ENCODE data around the gene CDH4. TPM values are rescaled to one million over a fixed set of nuclear protein-coding genes. Genes with fewer than 3 reads are reported as not detected.

The CDH4 gene
- total and polyA plus RNA-seq, 9 of the 15 experiments (the other 6 are each of a cell fraction or from before 2014, with no cell fraction given): 0.04 TPM; not detected in 8

DNA sequence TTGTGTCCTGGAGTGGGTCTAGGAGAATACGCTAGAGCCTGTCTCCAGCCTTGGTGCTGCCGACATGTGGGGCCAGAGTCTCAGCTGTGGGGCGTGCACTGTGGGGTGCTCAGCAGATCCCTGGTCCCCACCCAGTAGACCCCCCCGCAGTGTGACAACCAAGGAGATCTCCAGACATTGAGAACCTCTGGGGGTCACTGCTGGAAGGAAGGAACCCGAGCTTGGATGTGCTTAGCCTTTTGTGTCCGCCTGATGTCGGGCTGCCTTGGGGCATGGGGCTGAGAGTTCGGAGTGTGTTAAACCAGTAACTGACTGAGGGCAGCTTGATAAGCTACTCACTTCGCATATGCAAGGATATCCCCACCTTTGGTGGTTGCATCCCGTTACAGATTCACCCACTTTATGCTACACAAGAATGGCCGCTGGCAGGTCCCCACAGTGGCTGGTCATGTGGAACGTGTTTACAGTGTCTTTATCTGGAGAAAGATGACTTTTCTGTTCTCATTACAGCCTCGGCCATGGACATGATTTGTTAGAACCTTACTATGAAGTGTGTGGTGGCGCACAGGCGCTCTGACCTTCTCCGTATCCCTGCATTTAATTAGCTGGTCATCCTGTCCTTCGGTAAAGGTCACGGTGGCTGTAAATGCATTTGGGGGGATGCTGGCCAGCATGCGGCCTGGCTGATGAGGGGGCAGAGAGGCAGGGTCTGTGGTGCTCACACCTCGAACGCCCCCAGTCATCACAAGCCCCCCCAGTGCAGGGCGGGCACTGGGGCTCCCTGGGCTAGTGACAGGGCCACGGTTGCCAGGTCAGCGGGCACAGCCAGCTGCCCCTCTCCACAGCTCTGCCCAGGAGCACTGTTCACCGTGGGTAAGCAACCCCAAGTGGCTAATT lies 446.8 kb downstream of the CDH4 start:
- no peaks in the 10 kb centered on the region for H3K9me1 ChIP-seq (ENCODE audit: control insufficient read depth, insufficient read depth, low read length)
- CTCF ChIA-PET (ENCODE audit: low intra/inter-chr PET ratio): no interaction called here
- H3K27ac ChIP-seq (ENCODE audit: extremely low read depth, low read depth, low read length): no peak overlapping the region
- in situ Hi-C loops (cut with MboI): no loop called here
- BruUV-seq (replicated peaks): no TSS peak
- WGBS (ENCODE audit: insufficient coverage, low coverage, missing lambda C conversion rate): under 1% methylated on average over 25 of the region's 25 CpGs
- intact Hi-C loops (cut with micrococcal nuclease): no loop called here
- H3K4me3 ChIP-seq: no peak overlapping the region
- POLR2A ChIA-PET: interaction anchor here (0.6 kb wide), 1 partner anchor 1822 kb away, joined by 4 read pairs; no protein-coding TSS in a partner anchor
- ATAC-seq: no peak
- H4K20me1 ChIP-seq (replicated peaks; ENCODE audit: control insufficient read depth, insufficient read depth, low read length): peaks cover 26% of the 10 kb centered on the region
- no peaks in the 10 kb centered on the region for H3K36me3 ChIP-seq (ENCODE audit: control insufficient read depth, insufficient read depth, low read length)
- no peak overlapping the region for H3K9ac ChIP-seq (ENCODE audit: insufficient read depth in 1 of 2, low read depth in 2 of 2, low read length in 2 of 2)
- H3K79me2 ChIP-seq (ENCODE audit: control insufficient read depth, insufficient read depth, low read length): no peaks in the 10 kb centered on the region
- H3K4me2 ChIP-seq (ENCODE audit: insufficient read depth, low read length): no peak overlapping the region
- no peak for DNase-seq (ENCODE audit: extremely low read depth in 1 of 4, low spot score in 3 of 4)
- H3K4me1 ChIP-seq (replicated peaks in 1 of 2; ENCODE audit: control insufficient read depth in 2 of 2, insufficient read depth in 2 of 2, low read length in 2 of 2): no peaks in the 10 kb centered on the region
- H3K9me3 ChIP-seq (replicated peaks; ENCODE audit: control insufficient read depth, insufficient read depth, low read depth, low read length): no peaks in the 10 kb centered on the region
- H3K27me3 ChIP-seq (ENCODE audit: control insufficient read depth in 2 of 2, insufficient read depth in 2 of 2, low read length in 2 of 2): peaks cover 48 to 98% of the 10 kb centered on the region in 2 experiments
- H2AFZ ChIP-seq (ENCODE audit: low read depth, low read length): no peak overlapping the region
- no peak for FAIRE-seq
- TF ChIP-seq JUNB (CRISPR knock-in tag; conservative IDR thresholded peaks at IDR 0.05) (no peak), HINFP (tag; conservative IDR thresholded peaks at IDR 0.05; ENCODE audit: low read depth) (no peak), NFATC3 (IDR thresholded peaks at IDR 0.05) (no peak), E2F4 (CRISPR knock-in tag; IDR thresholded peaks at IDR 0.05; ENCODE audit: low read depth) (no peak), NBN (IDR thresholded peaks at IDR 0.05; ENCODE audit: low read depth) (no peak), TSC22D4 (tag; IDR thresholded peaks at IDR 0.05) (no peak), NCOA4 (IDR thresholded peaks at IDR 0.05; ENCODE audit: partially characterized antibody) (no peak), DEAF1 (CRISPR knock-in tag; IDR thresholded peaks at IDR 0.05) (no peak), DIDO1 (tag; IDR thresholded peaks at IDR 0.05; ENCODE audit: low read depth) (no peak)
